HL-60 (cell line): ENCODE data around the gene COL6A2.

Experiments used
- CTCF ChIP-seq: IDR thresholded peaks from one replicate; pipeline ENCODE4 v1.5.1; 2011; ENCODE audit warnings: low read length, control low read depth, inconsistent platforms; ENCODE audit not compliant: insufficient read depth
- GABPA ChIP-seq: IDR thresholded peaks from 2 replicates; pipeline ENCODE4 v1.6.1; 2012; ENCODE audit warnings: low read depth
- POLR2AphosphoS5 ChIP-seq: IDR thresholded peaks from 2 replicates; pipeline ENCODE4 v1.6.1; 2012; ENCODE audit warnings: low read depth
- REST ChIP-seq: IDR thresholded peaks from 2 replicates; pipeline ENCODE4 v1.6.1; 2012; ENCODE audit warnings: low read depth; ENCODE audit not compliant: insufficient replicate concordance
- SPI1 ChIP-seq: IDR thresholded peaks from 2 replicates; pipeline ENCODE4 v1.6.1; 2012; ENCODE audit warnings: low read depth, mild to moderate bottlenecking, borderline replicate concordance

DNA sequence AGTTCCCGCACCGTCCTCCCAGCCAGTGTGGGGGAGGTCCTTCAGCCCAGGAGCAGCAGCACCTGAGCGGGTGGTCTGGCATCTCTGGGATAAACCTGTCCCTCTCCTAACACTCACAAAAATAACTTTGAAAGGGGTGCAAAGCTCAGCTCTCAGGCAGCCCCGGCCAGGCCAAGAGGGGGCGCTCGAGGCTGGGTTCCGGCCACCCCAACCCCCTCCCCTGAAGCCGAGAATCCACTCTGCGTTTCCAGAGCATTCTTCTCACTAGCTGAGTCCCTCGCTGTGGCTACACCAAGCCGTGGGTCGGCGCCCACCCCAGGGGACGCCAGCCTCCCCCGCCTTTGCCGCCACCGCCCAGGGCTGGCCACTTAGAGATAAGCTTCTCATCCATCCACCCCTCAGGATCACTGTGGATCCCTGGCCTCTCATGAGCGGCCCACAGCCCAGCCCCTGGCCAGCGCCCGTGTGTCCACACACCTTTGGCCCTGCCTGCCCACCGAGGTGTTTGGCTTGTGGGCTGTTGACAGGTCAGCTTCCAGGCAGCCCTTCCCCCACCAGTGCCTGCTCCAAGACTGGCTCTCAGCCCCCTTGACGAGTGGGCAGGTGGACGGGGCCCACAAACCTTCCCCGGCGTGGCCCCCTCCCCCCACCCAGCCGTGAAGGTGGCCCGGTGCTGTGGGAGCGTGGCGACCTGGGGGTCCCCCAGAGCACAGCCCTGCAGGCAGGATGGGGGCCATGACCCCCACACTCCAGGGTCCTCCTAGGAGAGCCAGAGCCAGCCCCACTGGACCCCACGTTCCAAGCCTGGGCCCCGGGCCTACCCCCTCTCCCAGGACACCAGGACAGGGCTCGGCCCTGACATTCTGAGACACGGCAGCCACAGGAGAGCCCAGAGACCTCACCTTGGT is 55.6 kb downstream of the COL6A2 start:
- peak; percentile 68 for TF ChIP-seq CTCF
- TF ChIP-seq REST, result no peak
- TF ChIP-seq GABPA, result no peak
- no peak for TF ChIP-seq POLR2AphosphoS5
- TF ChIP-seq SPI1, result no peak
